HG03342 (cell line): Measurements from ENCODE around the gene URI1.
"Not testable (repeated sequence)": the region's sequence is repeated elsewhere in the genome, so short reads cannot be mapped to it uniquely, and the experiment has no call there.

Source experiments
- ATAC-seq: cut with Tn5 transposase; IDR thresholded peaks from one replicate; pipeline ENCODE4 v1.9.1; 2021; ENCODE audit warnings: mild to moderate bottlenecking, moderate library complexity; ENCODE audit not compliant: unreplicated experiment

The URI1 gene

DNA sequence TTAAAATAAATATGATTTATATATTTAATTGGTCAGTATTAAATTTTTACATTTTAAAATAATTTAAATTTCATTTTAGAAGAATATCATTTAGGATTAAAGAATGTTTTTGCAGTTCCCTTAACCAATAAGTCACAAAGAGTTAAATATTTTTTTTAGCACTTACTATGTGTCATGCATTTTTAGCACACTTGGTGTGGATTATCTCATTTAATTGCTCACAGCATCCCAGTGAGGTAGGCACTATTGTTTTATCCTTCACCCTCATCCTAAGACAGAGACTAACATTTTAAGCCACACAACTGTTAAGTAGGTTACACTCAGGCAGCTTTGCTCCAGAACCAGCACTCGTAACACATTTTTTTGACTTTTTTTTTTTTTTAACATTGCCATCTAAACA is 78.2 kb downstream of the URI1 start:
- ATAC-seq: no peak

DNA sequence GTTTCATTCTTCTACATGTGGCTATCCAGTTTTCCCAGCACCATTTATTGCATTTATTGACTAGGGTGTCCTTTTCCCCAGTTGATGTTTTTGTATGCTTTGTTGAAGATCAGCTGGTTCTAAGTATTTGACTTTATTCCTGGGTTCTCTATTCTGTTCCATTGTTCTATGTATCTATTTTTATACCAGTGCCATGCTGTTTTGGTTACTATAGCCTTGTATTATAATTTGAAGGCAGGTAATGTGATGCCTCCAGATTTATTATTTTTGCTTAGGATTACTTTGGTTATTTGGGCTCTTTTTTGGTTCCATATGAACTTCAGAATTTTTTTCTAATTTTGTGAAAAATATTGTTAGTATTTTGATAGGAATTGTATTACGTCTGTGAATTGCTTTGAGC is 80.6 kb downstream of the URI1 start:
- no peak for ATAC-seq

DNA sequence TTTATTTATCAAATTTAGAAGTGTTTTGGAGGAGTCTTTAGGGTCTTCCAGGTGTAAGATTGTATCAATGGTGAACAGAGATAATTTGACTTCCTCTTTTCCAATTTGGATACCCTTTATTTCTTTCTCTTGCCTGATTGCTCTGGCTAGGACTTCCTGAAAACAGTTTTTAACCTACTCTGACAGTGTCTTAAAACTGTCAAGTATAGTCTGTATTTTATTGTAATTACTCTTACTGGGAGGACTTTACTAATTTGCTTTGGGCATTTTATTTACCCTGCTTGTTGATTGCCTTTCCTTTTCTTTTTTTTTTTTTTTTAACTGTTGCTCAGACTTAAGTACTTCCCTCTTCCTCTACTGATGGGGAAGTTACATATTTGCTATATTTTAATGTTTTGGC is 81.3 kb downstream of the URI1 start:
- no peak for ATAC-seq

DNA sequence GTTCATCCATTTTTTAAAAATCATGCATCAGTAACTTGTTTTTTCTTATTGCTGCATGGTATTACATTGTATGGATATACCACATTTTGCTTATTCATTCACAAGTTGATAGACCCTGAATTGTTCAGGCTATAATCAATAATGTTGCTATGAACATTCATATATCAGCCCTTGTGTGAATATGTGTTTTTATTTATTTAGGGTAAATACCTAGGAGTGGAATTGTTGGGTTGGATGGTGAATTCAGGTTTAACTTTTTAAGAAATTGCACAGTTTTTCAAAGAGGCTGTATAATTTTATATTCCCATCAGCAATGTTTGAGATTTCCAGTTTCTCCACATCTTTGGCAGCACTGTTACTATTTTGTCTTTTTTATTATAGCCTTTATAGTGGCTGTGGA is 82.1 kb downstream of the URI1 start:
- no peak for ATAC-seq

DNA sequence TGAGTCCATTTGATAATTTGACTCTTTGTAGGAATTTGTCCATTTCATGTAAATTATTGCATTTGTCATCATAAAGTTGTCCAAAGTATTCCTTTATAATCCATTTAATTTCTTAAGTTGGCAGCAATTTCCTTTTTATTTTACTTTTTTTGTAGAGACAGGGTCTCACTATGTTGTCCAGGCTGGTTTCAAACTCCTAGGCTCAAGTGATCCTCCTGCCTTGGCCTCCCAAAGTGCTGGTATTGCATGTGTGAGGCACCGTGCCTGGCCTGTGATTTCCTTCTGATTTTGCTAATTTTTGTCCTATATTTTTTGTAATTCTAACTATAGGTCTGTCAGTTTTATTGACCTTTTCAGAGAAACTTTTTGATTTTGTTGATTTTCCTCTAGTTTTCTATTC is 84.9 kb downstream of the URI1 start:
- ATAC-seq: no peak

DNA sequence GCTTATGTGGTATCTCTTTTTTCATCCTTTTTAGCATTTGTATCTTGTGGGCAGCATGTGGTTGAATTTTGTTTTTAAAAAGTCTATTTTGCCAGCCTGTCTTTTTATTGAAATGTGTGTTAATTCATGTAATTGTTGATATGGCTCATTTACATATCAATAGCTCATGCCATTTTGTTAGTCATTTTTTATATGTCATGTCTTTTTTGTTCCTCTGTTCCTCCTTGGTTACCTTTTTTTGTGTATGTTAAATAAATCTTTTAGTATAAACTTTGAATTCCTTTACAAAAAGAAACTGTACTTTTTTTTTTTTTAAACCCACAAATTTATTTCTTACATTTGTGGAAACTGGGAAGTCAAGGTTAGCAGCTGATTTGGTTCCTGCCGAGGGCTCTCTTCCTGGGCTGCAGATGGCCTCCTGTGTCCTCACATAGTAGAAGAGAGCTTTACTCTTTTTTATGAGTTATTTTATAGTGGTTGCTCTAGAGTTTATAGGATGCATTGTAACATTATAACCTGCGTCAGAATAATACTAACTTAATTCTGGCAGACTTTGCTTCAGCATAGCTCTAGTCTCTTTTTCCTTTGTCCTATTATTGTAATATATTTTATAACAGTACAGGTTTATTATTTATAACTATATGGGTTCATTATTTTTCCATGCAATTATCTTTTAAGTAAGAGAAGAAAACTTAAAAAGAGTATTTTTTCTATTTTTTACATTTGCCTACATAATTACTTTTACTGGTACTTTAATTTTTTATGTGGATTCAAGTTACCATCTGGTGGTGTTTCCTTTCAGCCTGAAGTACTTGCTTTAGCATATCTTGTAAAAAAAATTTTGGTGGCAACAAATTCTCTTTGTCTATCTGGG is 86.3 kb downstream of the URI1 start:
- ATAC-seq: no peak

DNA sequence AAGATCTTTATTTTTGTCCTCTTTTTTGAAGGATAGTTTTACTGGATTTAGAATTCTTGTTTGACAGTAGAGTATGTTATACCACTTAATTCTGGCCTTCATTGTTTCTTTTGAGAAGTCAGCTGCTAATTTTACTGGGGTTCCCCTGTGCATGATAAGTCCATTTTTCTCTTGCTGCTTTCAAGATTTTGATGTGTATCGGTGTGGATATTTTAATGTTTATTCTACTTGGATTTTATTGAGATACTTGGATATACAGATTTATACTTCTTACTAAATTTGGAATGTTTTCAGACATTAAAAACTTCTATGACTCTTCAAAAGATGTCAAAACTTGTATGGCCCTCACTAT is 86.9 kb downstream of the URI1 start:
- ATAC-seq: no peak

DNA sequence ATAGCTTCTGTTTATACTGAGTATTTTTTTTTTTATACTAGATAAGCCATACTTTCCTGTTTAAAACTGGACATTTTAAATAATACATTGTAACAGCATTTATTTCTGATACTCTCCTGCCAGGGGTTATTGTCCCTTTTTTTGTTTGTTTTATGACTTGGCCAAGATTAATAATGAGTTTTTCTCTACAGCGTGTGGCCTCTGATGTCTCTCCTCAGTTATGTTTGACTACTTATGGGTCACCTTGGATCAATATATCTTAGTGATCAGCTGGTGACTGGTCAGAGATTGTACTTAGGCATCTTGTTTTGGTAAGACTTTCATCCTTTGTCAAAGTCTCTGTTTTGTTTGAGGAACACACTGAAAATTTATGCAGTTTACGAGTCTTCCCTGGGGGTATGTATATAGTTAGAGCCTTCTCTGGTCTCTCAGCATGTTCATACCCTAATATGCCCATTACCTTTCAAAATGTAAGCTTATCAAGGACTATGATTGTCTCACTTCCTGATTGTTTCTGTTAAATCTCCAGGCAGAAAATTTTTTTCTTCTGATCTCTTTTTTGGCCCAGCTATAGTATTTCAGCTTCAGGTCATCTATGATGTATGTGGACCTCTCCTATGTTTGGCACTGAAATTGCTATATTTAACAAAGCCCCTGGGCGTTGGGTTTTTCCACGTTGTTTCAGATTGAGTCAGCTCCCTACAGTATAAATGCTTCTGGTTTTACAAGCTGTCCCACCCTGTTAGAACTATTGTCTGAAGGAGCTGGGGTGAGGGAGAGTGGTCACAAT is 87.9 kb downstream of the URI1 start:
- ATAC-seq: peak; percentile 79

DNA sequence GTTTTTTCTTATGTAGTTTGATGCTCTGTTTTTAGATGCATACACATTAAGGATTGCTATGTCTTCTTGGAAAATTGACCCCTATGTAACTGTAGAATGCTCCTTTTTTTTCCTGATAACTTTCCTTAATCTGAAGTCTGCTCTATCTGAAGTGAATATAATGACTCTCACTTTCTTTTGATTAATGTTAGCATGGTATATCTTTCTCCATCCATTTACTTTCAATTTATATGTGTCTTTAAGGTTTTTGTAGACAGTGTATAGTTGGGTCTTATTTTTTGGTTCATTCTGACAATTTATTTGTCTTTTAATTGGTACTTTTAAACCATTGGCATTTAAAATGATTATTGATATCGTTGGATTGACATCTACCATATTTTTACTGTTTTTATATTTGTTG is 92.3 kb downstream of the URI1 start:
- ATAC-seq: no peak

DNA sequence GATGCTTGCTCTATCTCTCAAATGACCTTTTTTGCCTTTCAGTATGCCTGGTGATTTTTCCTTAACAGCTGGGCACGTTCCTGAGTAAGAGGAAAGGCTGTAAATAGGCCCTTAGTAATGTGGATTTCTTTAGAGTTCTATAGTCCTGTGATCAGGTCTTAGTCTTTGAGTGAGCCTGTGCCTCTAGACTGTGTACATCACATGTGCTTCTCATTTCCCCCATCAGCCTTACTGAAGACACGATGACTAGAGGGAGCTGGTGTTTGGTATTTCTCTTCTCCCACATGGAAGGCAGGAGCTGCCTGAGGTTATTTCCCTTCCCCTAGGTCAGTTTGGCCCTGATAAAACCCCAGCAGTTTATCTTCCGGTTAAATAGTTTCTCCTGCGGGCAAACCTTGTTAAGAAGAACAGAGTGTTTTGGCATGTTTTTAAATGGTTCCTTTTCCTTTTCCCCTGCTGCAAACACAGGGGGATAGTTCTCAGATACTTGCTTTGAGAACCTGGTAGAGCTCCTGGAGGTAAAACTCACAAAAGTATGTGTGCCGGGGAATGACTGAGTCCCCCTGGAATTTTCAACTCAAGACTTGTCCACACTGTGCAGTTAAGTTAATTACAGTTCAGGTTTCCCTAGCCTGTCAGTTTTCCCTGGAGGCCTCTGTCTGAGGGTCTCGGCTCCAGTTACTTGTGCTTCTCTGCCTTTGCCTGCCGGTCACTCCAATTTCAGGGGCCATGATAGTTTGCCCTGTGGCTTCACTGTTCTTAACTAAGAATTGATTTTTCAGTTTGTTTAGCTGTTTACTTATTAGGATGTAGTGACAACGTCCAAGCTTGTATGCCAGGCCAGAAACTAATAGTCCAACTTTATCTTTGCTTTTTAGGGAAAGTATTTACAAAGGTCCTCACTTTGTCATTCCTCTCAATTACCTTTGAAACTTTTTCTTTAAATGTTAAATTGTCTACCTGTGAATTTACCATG is 94.4 kb downstream of the URI1 start:
- no peak for ATAC-seq

DNA sequence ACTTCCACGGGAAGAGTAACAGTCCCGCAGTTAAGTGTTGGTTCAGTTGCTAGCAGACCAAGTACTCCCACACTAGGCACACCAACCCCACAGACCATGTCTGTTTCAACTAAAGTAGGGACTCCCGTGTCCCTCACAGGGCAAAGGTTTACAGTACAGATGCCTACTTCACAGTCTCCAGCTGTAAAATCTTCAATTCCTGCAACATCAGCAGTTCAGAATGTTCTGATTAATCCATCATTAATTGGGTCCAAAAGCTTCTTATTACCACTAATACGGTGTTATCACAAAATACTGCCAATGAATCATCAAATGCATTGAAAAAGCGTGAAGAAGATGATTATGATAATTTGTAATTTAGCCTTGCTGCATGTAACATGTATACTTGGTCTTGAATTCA is 95.8 kb downstream of the URI1 start:
- ATAC-seq: no peak

DNA sequence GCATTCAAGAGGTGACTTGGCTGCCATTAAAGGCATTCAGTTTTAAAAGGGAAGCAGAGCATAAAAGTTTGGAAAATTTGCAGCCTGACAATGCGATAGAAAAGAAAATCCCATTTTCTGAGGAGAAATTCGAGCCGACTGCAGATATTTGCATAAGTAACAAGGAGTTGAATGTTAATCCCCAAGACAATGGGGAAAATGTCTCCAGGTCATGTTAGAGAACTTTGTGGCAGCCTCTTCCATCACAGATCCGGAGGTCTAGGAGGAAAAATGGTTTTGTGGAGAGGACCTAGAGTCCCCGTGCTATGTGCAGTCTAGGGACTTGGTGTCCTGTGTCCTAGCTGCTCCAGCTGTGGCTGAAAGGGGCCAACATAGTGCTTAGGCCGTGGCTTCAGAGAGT is 99.9 kb downstream of the URI1 start:
- not testable (repeated sequence) for ATAC-seq

DNA sequence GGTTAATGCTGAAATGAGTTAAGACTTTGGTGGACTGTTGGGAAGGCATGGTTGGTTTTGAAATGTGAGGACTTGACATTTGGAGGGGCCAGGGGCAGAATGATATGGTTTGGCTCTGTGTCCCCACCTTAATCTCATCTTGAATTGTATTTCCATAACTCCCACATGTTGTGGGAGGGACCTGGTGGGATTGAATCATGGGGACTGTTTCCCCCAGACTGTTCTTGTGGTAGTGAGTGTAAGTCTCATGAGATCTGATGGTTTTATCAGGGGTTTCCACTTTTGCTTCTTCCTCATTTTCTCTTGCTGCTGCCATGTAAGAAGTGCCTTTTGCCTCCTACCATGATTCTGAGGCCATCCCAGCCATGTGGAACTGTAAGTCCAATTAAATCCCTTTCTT is 101.0 kb downstream of the URI1 start:
- not testable (repeated sequence) for ATAC-seq

DNA sequence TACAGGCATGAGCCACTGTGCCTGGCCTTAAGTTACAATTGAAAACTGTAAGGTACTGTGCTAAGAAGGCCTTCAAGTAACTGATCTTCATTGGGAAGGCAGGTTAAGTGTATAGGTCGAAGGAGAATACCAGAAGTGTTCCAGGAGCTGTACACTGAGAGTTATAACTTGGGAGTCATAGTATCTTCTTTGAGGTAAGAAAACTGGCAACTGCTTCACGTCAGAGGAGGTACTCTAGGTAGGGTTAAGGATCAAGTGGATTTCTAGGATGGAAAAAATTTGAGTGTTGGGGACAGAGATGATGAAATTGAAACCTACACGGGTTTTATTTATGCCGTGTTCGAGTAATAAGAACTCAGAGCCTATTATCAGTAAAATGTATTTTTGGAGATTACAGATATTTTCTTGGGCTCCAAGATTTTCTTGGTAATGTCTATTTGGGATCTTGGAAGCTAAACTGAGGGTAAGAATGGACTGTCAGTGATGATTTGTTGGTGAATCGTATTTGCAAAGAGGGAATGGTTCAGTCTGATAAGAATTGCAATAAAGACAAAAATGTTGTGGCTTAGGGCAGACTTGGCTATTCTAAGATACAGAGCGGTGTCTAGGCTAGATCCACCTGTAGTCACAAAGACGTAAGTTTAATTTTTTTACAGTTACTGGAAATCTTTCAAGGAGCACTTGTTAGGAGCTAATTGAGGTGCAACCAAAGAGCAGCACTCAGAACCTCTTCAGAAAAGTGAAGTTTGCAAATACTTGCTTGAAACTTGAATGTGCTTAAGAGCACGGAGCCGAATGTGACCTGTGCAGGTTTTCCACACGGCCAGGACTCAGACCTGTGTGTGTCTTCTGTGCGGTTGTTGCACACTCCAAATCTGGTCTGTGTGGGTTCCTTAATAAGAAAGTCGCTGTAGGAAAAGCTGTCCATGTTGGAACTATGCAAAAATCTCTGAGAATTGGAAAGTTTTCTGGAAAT is 102.5 kb downstream of the URI1 start:
- ATAC-seq: no peak

DNA sequence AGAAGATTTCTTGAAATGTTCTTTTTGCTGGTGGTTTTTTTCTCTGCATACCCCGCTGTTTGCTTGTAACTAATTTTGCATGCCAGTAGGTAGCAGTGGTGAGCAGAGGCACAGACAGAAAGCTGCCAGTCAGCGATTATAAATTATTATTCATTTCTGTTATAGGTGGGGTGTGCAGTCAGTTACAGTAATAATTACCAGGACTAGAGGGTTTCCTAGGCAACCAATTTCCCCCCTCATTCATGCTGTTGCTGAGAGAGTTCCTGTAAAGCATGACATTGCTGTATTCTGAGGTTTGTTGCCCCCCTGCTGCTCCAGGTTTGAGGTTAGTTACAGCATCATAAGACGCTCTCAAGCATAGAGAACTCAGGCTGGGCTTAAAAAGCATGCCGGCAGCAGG is 104.5 kb downstream of the URI1 start:
- ATAC-seq: peak; percentile 68

DNA sequence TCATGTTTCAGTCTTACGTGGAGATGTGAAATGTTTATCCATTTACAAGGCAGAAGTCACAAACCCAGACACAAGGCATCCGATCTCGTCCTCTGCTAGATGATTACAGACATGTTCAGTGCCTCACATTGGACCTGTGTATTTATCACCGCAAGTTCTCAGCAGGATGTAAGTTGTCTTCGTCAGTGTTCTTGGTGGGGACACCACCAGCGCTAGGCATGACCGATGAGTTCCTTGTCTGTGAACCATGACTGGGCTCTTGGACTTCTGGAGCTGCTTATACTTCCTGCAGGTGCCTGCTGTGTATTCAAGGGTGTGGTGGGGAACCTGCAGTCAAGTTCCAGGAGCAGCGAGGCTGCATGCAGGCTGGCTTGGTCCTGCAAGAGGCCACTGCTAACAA is 105.4 kb downstream of the URI1 start:
- ATAC-seq: no peak

DNA sequence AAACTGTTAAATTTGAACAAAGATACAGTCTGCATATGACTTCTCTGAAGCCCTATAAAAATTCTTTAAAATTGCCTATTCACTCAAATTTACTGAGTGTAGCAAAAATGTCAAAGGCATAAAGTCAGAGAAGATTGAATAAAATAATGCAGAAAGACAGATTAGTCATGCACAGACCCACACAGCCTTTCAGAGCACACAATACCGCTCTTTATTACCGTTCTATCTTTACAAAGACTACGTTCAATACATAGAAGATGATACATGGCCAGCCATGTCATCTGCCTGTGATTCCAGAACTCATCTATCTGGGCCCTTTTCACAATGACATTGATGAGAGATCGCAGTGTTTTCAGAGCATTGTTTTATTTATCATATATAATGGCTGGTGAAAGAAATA is 107.2 kb downstream of the URI1 start:
- ATAC-seq: no peak

DNA sequence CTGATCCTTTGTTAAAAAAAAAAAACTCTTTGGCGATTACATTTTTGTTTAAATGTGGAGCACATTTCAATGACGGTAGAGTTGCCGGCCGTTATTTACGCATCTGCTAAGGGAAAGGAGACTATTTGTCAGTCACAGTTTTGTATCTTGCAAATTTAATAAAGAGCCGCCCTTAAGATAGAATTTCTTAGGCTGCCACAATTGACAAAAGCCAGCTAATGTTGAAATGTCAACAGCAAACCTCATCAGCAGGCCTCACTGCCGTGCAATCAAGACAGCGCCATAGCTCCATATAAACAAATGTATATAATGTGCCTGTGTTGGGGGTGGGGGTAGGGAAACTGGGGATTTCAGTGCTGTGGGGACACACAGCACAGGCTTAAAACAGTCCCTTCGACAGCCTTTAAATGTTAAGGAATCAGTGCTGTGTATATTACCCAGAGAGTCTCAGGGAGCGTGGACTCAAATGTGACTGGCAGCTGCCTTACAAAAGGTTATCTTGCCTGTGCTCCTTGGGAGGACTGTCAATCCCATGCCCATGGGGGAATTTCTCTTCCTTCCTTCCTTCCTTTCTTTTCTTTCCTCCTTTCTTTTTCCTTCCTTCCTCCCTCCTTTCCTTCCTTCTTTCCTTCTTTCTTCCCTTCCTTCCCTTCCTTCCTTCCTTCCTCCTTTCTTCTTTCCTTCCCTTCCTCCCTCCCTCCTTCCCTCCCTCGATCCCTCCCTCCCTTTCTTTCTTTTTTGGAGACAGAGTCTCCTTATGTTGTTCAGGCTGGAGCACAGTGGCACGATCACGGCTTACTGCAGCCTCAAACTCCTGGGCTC is 108.0 kb downstream of the URI1 start:
- ATAC-seq: no peak
